K562 (cell line): ENCODE results near the gene PPP1R13B. TPM values are rescaled to one million over a fixed set of nuclear protein-coding genes. Genes with fewer than 3 reads are reported as not detected.

Source experiments
- CBX3 ChIP-seq, 2 experiments: IDR thresholded peaks; 1 replicate in 1 of 2; 2 replicates in 1 of 2; pipeline ENCODE4 v1.6.1; 2012; ENCODE audit warnings: inconsistent platforms in 2 of 2, low read length in 2 of 2, borderline replicate concordance in 1 of 2, control low read depth in 1 of 2
- CTCFL ChIP-seq: IDR thresholded peaks from 2 replicates; pipeline ENCODE4 v1.6.1; 2011; ENCODE audit warnings: borderline replicate concordance, low read depth, mild to moderate bottlenecking, moderate library complexity, low read length; ENCODE audit not compliant: insufficient read depth, poor library complexity, severe bottlenecking
- ERF ChIP-seq: fragments of 450-650 bp; formaldehyde crosslinking; IDR thresholded peaks from 2 replicates; pipeline ENCODE4 v1.4.0; 2020; ENCODE audit warnings: mild to moderate bottlenecking, mixed read lengths
- JUNB ChIP-seq: fragments of 450-650 bp; formaldehyde crosslinking; conservative IDR thresholded peaks from 2 replicates; pipeline ENCODE4 v1.4.0; 2020; ENCODE audit warnings: mild to moderate bottlenecking
- KDM2B ChIP-seq: fragments of 250-450 bp; sonication (Bioruptor Pico); IDR thresholded peaks from 2 replicates; pipeline ENCODE4 v1.8.0; 2021; ENCODE audit warnings: mild to moderate bottlenecking, moderate library complexity
- MTA2 ChIP-seq: fragments of 450-650 bp; IDR thresholded peaks from 2 replicates; pipeline ENCODE4 v1.6.1; 2016; ENCODE audit warnings: low read depth
- NONO ChIP-seq, 2 experiments: fragments of 200-400 bp in 1 of 2; fragments of 450-650 bp in 1 of 2; formaldehyde crosslinking in 1 of 2; IDR thresholded peaks; 2 replicates each; pipeline ENCODE4 v1.6.1; 2017; ENCODE audit warnings: low read depth in 2 of 2, mild to moderate bottlenecking in 2 of 2, moderate library complexity in 2 of 2, low read length in 1 of 2
- NR2C2 ChIP-seq, 2 experiments: fragments of 200-800 bp in 1 of 2; sonication (Bioruptor generic) in 1 of 2; sonication (generic) in 1 of 2; formaldehyde crosslinking in 1 of 2; IDR thresholded peaks; 2 replicates each; pipeline versions ENCODE4 v1.6.1 to v1.8.0; 2016 to 2022; ENCODE audit warnings: mild to moderate bottlenecking in 1 of 2, missing compliant biosample characterization in 1 of 2, missing genetic modification characterization in 1 of 2, missing genetic modification reagents in 1 of 2
- PHF8 ChIP-seq: fragments of 200-600 bp; sonication (generic); IDR thresholded peaks from 2 replicates; pipeline ENCODE4 v1.6.1; 2012; ENCODE audit warnings: mixed run types, mild to moderate bottlenecking, inconsistent platforms, low read length, moderate library complexity, borderline replicate concordance
- SNAPC5 ChIP-seq: fragments of 250-450 bp; sonication (Bioruptor Pico); IDR thresholded peaks from 2 replicates; pipeline ENCODE4 v1.8.0; 2021; ENCODE audit warnings: moderate library complexity, mild to moderate bottlenecking, inconsistent platforms
- ZNF134 ChIP-seq: fragments of 250-450 bp; sonication (Bioruptor Pico); conservative IDR thresholded peaks from 2 replicates; pipeline ENCODE4 v1.4.0; 2020
- polyA plus RNA-seq, 8 experiments: library from polyadenylated mRNA; depleted of rRNA in 4 of 8; stranded (reverse) in 5 of 8; unstranded in 3 of 8; fragments of >200 nt; fragmentation: Nextera tagmentation in 2 of 8; fragmentation: Illumina TruSeq in 1 of 8; extraction: Ambion mirVana in 2 of 8; extraction: Trizol in 1 of 8; gene quantifications; 2 replicates each; pipeline versions ENCODE4 v1.2.1 to v1.2.3, GENCODE V29; 2011 to 2014; ENCODE audit warnings: inconsistent platforms in 1 of 8, missing spikeins in 1 of 8
- total RNA-seq, 7 experiments: library from RNA; depleted of rRNA in 6 of 7; stranded (reverse); fragments of >200 nt in 6 of 7; fragmentation: Illumina TruSeq in 2 of 7; extraction: Trizol in 2 of 7; gene quantifications; 2 replicates each; pipeline versions ENCODE4 v1.2.1 to v1.2.3, GENCODE V29; 2011 to 2021; ENCODE audit warnings: low replicate concordance in 1 of 7

The PPP1R13B gene
- total and polyA plus RNA-seq, 9 of the 15 experiments (the other 6 are each of a cell fraction or from before 2014, with no cell fraction given), result 0.03 to 1.7 (median 0.15) TPM

DNA sequence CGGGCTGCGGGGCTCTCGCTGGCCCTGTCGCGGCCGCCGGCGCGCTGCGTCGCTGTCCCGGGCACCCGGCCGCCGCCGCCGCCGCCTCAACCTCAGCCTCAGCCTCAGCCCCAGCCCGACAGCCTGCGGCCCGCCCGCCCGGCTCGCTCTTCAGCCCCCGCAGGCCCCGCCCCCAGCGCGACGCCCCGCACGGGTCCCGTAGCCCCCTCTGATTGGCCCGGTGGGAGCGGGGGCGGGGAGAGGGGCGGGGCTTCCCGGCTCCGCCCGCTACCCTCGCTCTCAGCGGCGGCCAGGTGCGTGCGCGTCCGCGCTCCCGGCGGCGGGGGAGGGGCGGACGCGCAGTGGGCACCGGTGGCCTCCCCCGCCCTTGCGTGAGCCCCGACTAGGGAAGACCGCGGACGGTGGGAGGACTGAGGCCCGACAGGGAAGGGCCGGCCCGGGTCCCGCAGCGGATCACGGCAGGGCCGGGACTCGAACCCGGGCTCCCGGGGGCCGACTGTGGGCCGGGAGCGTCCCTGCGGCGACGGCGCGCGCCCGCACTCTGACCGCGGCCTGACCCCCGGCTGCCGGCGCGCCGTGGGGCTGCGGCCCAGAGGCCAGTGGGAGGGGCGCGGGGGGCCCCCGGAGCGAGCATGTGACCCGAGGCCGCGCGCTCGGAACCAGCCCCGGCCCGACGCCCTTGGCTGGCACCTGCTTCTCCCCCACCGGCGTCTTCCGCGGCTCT lies at the start of gene PPP1R13B (continued):
- no peak for TF ChIP-seq CTCFL
- no peak for TF ChIP-seq CBX3 (IDR thresholded peaks at IDR 0.05; ENCODE audit: borderline replicate concordance in 1 of 2, low read length in 2 of 2)
- TF ChIP-seq KDM2B (CRISPR knock-in tag), result 0 out of 2 replicates have a peak, but pooled peaks have one; percentile 27
- TF ChIP-seq ZNF134 (CRISPR knock-in tag), result no peak
- TF ChIP-seq MTA2, result no peak
- peak; percentile 16; the same call in 1 of the 2 replicates for TF ChIP-seq PHF8
- no peak for TF ChIP-seq SNAPC5 (CRISPR knock-in tag)
- no peak for TF ChIP-seq JUNB (CRISPR knock-in tag)
- TF ChIP-seq NONO (IDR thresholded peaks at IDR 0.05; ENCODE audit: low read depth in 2 of 2, low read length in 1 of 2), result 0 out of 4 replicates have a peak, but pooled peaks of 1 of the 2 experiments have one; percentile 23
- no peak for TF ChIP-seq NR2C2 (CRISPR knock-in tag; IDR thresholded peaks at IDR 0.05)
- peak; percentile 34; the same call in 1 of the 2 replicates for TF ChIP-seq NR2C2 (tag; IDR thresholded peaks at IDR 0.05)
- TF ChIP-seq ERF (CRISPR knock-in tag), result no peak
